ENCODE results near the gene FILIP1. TPM values are rescaled to one million over a fixed set of nuclear protein-coding genes. Genes with fewer than 3 reads are reported as not detected.

FILIP1 gene
- total and polyA plus RNA-seq, 2 donors (not counting 1 experiment from before 2014, with no cell fraction given), result 0.33 to 2.3 TPM

GRCh38 chr6:75427329-75427728 is 66.3 kb downstream of the FILIP1 start:
- Histone ChIP-seq H3K79me2 (ENCODE audit: control insufficient read depth, insufficient read depth, low read length) (no peaks in the 10 kb centered on the region), H3K9ac (ENCODE audit: insufficient read depth, low read length) (no peak overlapping the region), H3K27me3 (ENCODE audit: control insufficient read depth, insufficient read depth, low read length) (no peaks in the 10 kb centered on the region), H3K9me3 (ENCODE audit: control insufficient read depth, insufficient read depth, low read depth, low read length) (no peaks in the 10 kb centered on the region), H3K36me3 (ENCODE audit: control insufficient read depth, insufficient read depth, low read length) (no peaks in the 10 kb centered on the region), H2AFZ (ENCODE audit: low read length) (no peak overlapping the region), H3K27ac (ENCODE audit: insufficient read depth, low read length) (no peak overlapping the region), H4K20me1 (ENCODE audit: control insufficient read depth, extremely low read depth, insufficient read depth, low read length) (no peaks in the 10 kb centered on the region), H3K4me2 (ENCODE audit: extremely low read depth, insufficient read depth, low read length) (no peak overlapping the region), H3K4me3 (replicated peaks in 1 of 4; ENCODE audit: control extremely low read depth in 1 of 4, insufficient read depth in 1 of 4, low read depth in 3 of 4, low read length in 4 of 4) (no peak overlapping the region), H3K4me1 (ENCODE audit: control insufficient read depth, extremely low read depth, insufficient read depth, low read length) (peaks cover 4% of the 10 kb centered on the region)
- TF ChIP-seq CTCF (conservative IDR thresholded peaks at IDR 0.05 in 1 of 2, IDR thresholded peaks at IDR 0.05 in 1 of 2; ENCODE audit: low read depth in 1 of 2, low read length in 2 of 2), result no peak
- no peak for DNase-seq (ENCODE audit: low read depth in 2 of 2)

GRCh38 chr6:75424618-75425548 is 68.7 kb downstream of the FILIP1 start:
- no peak overlapping the region for H2AFZ ChIP-seq (ENCODE audit: low read length)
- TF ChIP-seq EZH2 (IDR thresholded peaks at IDR 0.05; ENCODE audit: low read length, missing control alignments) (no peak), CTCF (conservative IDR thresholded peaks at IDR 0.05 in 1 of 2, IDR thresholded peaks at IDR 0.05 in 1 of 2; ENCODE audit: low read depth in 1 of 2, low read length in 2 of 2) (no peak)
- no peak overlapping the region for H3K9ac ChIP-seq (ENCODE audit: insufficient read depth, low read length)
- no peak overlapping the region for H3K4me3 ChIP-seq (replicated peaks in 1 of 4; ENCODE audit: control extremely low read depth in 1 of 4, insufficient read depth in 1 of 4, low read depth in 3 of 4, low read length in 4 of 4)
- H3K36me3 ChIP-seq (ENCODE audit: control insufficient read depth, insufficient read depth, low read length), result no peaks in the 10 kb centered on the region
- H4K20me1 ChIP-seq (ENCODE audit: control insufficient read depth, extremely low read depth, insufficient read depth, low read length), result no peaks in the 10 kb centered on the region
- H3K27me3 ChIP-seq (ENCODE audit: control insufficient read depth, insufficient read depth, low read length), result no peaks in the 10 kb centered on the region
- H3K27ac ChIP-seq (ENCODE audit: insufficient read depth, low read length), result no peak overlapping the region
- peaks cover 3% of the 10 kb centered on the region for H3K4me1 ChIP-seq (ENCODE audit: control insufficient read depth, extremely low read depth, insufficient read depth, low read length)
- H3K9me3 ChIP-seq (ENCODE audit: control insufficient read depth, insufficient read depth, low read depth, low read length), result no peaks in the 10 kb centered on the region
- no peaks in the 10 kb centered on the region for H3K79me2 ChIP-seq (ENCODE audit: control insufficient read depth, insufficient read depth, low read length)
- H3K4me2 ChIP-seq (ENCODE audit: extremely low read depth, insufficient read depth, low read length), result peak overlapping the region; percentile 60
- DNase-seq (ENCODE audit: low read depth in 2 of 2), result peak in 1 of 2 donors; percentile 58

- DNase-seq (ENCODE audit: low read depth in 2 of 2), result no peak
These were observed 70.2 kb downstream of the FILIP1 start for GRCh38 chr6:75423386-75423785.

More at GRCh38 chr6:75423386-75423785, 70.2 kb downstream of the FILIP1 start:
- Histone ChIP-seq H3K27me3 (ENCODE audit: control insufficient read depth, insufficient read depth, low read length) (no peaks in the 10 kb centered on the region), H2AFZ (ENCODE audit: low read length) (no peak overlapping the region), H3K9me3 (ENCODE audit: control insufficient read depth, insufficient read depth, low read depth, low read length) (no peaks in the 10 kb centered on the region), H3K4me1 (ENCODE audit: control insufficient read depth, extremely low read depth, insufficient read depth, low read length) (peaks cover 3% of the 10 kb centered on the region), H3K79me2 (ENCODE audit: control insufficient read depth, insufficient read depth, low read length) (no peaks in the 10 kb centered on the region), H3K36me3 (ENCODE audit: control insufficient read depth, insufficient read depth, low read length) (no peaks in the 10 kb centered on the region), H3K4me3 (replicated peaks in 1 of 4; ENCODE audit: control extremely low read depth in 1 of 4, insufficient read depth in 1 of 4, low read depth in 3 of 4, low read length in 4 of 4) (no peak overlapping the region), H3K9ac (ENCODE audit: insufficient read depth, low read length) (no peak overlapping the region), H4K20me1 (ENCODE audit: control insufficient read depth, extremely low read depth, insufficient read depth, low read length) (no peaks in the 10 kb centered on the region), H3K27ac (ENCODE audit: insufficient read depth, low read length) (no peak overlapping the region), H3K4me2 (ENCODE audit: extremely low read depth, insufficient read depth, low read length) (no peak overlapping the region)
- TF ChIP-seq CTCF (conservative IDR thresholded peaks at IDR 0.05 in 1 of 2, IDR thresholded peaks at IDR 0.05 in 1 of 2; ENCODE audit: low read depth in 1 of 2, low read length in 2 of 2) (no peak), EZH2 (IDR thresholded peaks at IDR 0.05; ENCODE audit: low read length, missing control alignments) (no peak)

All from fibroblast of lung (primary cell).